ENCODE results near the gene OPN4.

- TF ChIP-seq POLR2A (IDR thresholded peaks at IDR 0.05; ENCODE audit: extremely low read depth, insufficient read length) (no peak), CTCF (IDR thresholded peaks at IDR 0.05; ENCODE audit: low read depth, low read length) (no peak)
These were observed 26.7 kb downstream of the OPN4 start for GRCh38 chr10:86681047-86681446.
